ENCODE data around the gene STK4.

STK4 gene

GRCh38 chr20:45036044-45036755 lies 69.9 kb downstream of the STK4 start:
- TF ChIP-seq CTCF (conservative IDR thresholded peaks at IDR 0.05; ENCODE audit: low read depth, low read length) = no peak
- no peak for DNase-seq (ENCODE audit: low read depth)
- no peak overlapping the region for H3K4me3 ChIP-seq (ENCODE audit: low read length)

GRCh38 chr20:45037050-45037449 lies 70.7 kb downstream of the STK4 start:
- no peak overlapping the region for H3K4me3 ChIP-seq (ENCODE audit: low read length)
- no peak for TF ChIP-seq CTCF (conservative IDR thresholded peaks at IDR 0.05; ENCODE audit: low read depth, low read length)
- DNase-seq (ENCODE audit: low read depth) = no peak

- no peak overlapping the region for H3K4me3 ChIP-seq (ENCODE audit: low read length)
- no peak for DNase-seq (ENCODE audit: low read depth)
- no peak for TF ChIP-seq CTCF (conservative IDR thresholded peaks at IDR 0.05; ENCODE audit: low read depth, low read length)
These were observed 71.3 kb downstream of the STK4 start for GRCh38 chr20:45037635-45038034.

DNA sequence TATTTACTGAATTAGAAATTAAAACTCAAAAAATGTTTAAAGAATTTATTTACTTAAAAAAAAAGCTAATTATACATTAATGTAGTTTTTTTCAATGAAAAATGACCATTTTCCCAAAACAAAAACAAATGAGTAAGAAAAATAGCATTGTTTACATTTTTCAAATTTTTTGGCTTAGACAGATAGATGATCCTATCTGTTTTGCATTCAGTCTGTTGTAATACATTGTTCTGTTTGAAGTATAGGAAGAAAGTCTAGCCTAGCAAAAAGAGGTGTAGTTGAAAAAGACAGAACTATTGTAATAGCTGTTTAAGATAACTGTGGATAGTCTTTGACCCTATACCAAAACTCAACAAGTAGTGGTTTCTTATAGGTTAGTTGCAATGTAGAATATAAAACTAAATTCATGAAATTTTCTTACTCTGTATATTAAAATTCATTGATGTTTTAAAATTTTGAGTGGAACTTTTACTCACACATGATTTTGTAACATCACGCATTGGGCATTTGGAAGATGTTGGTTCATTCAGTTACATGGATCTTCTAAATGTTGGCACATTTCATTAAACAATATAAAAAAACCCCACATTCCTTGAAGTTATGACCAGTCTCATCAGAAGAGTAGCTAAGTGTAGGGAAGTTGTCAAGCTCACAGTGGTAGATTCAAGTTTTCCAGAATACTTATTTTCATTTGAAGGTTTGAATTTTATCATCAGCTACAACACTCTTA lies 72.6 kb downstream of the STK4 start:
- DNase-seq (ENCODE audit: low read depth) = no peak
- TF ChIP-seq CTCF (conservative IDR thresholded peaks at IDR 0.05; ENCODE audit: low read depth, low read length) = no peak

DNA sequence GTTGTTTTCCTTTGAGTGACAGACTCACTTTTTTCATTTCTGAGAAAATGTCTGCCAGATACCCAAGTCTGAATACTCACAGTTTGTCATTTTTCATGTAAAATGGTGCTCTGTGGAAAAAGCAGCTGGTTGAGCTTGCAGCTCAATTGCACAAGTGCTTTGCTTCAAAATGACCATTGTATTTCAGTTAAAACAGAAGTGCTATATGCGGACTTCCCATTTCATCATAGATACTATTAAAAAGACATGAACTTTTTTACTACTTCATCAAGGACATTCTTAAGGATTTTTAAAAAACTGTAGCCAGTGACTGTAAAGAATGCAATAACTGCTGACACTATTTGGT lies 73.1 kb downstream of the STK4 start:
- no peak for DNase-seq (ENCODE audit: low read depth)
- H3K4me3 ChIP-seq (ENCODE audit: low read length) = no peak overlapping the region
- TF ChIP-seq CTCF (conservative IDR thresholded peaks at IDR 0.05; ENCODE audit: low read depth, low read length) = no peak

More for the DNA sequence above, 72.6 kb downstream of the STK4 start:
- no peak overlapping the region for H3K4me3 ChIP-seq (ENCODE audit: low read length)

- DNase-seq (ENCODE audit: low read depth) = peak; percentile 51
- no peak overlapping the region for H3K4me3 ChIP-seq (ENCODE audit: low read length)
- no peak for TF ChIP-seq CTCF (conservative IDR thresholded peaks at IDR 0.05; ENCODE audit: low read depth, low read length)
These were observed 75.4 kb downstream of the STK4 start for GRCh38 chr20:45041464-45042337.
